Uterus (tissue), 2 donors: ENCODE data around the gene MTURN.

ENCODE experiments used
- POLR2A ChIP-seq, 2 donors: fragments of 450-650 bp; IDR thresholded peaks; one replicate each; pipeline ENCODE4 v1.6.1; 2016; ENCODE audit warnings: antibody characterized with exemption in 2 of 2, mild to moderate bottlenecking in 1 of 2, moderate library complexity in 1 of 2
- TF ChIP-seq, protein P1 (sequence below), 4 experiments: fragments of 200-600 bp in 2 of 4; fragments of 450-650 bp in 2 of 4; sonication (generic) in 2 of 4; IDR thresholded peaks; one replicate each; pipeline ENCODE4 v1.5.1; 2016 to 2019; ENCODE audit warnings: antibody characterized with exemption in 4 of 4, mild to moderate bottlenecking in 2 of 4, moderate library complexity in 1 of 4

- TF ChIP-seq, protein P1, sequence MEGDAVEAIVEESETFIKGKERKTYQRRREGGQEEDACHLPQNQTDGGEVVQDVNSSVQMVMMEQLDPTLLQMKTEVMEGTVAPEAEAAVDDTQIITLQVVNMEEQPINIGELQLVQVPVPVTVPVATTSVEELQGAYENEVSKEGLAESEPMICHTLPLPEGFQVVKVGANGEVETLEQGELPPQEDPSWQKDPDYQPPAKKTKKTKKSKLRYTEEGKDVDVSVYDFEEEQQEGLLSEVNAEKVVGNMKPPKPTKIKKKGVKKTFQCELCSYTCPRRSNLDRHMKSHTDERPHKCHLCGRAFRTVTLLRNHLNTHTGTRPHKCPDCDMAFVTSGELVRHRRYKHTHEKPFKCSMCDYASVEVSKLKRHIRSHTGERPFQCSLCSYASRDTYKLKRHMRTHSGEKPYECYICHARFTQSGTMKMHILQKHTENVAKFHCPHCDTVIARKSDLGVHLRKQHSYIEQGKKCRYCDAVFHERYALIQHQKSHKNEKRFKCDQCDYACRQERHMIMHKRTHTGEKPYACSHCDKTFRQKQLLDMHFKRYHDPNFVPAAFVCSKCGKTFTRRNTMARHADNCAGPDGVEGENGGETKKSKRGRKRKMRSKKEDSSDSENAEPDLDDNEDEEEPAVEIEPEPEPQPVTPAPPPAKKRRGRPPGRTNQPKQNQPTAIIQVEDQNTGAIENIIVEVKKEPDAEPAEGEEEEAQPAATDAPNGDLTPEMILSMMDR (IDR thresholded peaks at IDR 0.05): no peak
- TF ChIP-seq POLR2A (IDR thresholded peaks at IDR 0.05): no peak
Observed at GRCh38 chr7:30113144-30113543, 21.6 kb upstream of the MTURN start.
